ENCODE results near the gene CSF2. TPM values are rescaled to one million over a fixed set of nuclear protein-coding genes. Genes with fewer than 3 reads are reported as not detected.

CSF2 gene
- total and polyA plus RNA-seq, 2 of the 13 experiments (the other 11 are each of a cell fraction or from before 2014, with no cell fraction given), result not detected

DNA sequence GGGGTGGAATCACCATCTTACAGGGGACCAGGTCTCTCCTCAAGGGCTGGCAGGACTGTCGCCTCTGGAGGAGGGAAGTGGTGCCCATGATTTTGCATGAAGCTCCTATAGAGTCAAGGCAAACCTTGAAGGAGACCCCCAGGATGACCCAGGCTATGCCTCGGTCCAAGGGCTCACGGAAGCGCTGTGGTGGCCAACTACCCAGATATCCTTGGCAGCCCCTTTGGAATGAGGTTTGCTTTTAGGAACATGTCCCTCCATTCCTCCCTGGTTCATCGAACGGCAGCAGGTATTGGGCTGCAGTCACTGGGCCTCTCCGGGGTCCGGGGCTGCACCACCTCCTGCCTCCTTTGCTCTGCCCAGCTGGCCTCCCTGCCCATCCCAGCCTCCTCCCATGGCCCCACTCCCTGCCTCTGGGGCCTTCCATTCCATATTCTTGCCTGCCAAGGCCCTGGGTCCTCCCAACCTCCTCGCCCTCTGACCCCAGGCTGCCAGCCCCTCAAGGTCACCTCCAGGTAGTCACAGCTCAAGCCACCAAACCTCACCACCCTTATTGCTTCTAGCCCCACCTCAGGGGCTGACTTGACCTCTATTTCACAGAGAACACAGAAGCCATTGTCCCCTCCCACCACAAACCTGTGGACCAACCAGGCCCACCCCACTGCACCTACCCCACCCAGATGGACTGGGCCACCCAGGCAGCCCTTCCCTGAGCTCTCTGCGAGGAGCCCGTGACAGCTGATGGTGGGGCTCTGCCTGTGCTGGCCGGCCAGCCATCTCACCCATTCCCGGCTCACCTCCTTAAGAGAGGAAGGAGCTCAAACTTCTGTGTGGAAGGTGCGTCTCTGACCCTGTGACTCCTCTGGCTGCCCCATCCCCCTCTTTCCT is 16.7 kb upstream of the CSF2 start:
- no peak overlapping the region for H3K9ac ChIP-seq (ENCODE audit: insufficient read depth, low read depth, low read length)
- no peaks in the 10 kb centered on the region for H3K36me3 ChIP-seq (replicated peaks in 1 of 2; ENCODE audit: control insufficient read depth in 1 of 2, insufficient read depth in 2 of 2, low read length in 2 of 2)
- FAIRE-seq (no peak), ATAC-seq (no peak), DNase-seq (ENCODE audit: low spot score) (no peak)
- H3K4me1 ChIP-seq (ENCODE audit: insufficient read depth, low read length), result no peaks in the 10 kb centered on the region
- ChIA-PET CTCF (ENCODE audit: low intra/inter-chr PET ratio, low total read pairs) (no interaction called here), POLR2A (no interaction called here)
- no peaks in the 10 kb centered on the region for H4K20me1 ChIP-seq (ENCODE audit: insufficient read depth, low read length)
- H3K79me2 ChIP-seq (ENCODE audit: insufficient read depth, low read length), result no peaks in the 10 kb centered on the region
- TF ChIP-seq AKAP8 (CRISPR knock-in tag; IDR thresholded peaks at IDR 0.05) (no peak), ZBTB33 (CRISPR knock-in tag; IDR thresholded peaks at IDR 0.05) (no peak), ZNF34 (CRISPR knock-in tag; IDR thresholded peaks at IDR 0.05; ENCODE audit: borderline replicate concordance) (no peak)
- no peaks in the 10 kb centered on the region for H3K9me3 ChIP-seq (ENCODE audit: low read length)
- no peak overlapping the region for H3K27ac ChIP-seq (ENCODE audit: extremely low read length, insufficient read depth, low read length)
- no peak overlapping the region for H2AFZ ChIP-seq (ENCODE audit: low read length)
- in situ Hi-C loops (cut with HindIII; ENCODE audit: extremely low pct_ligation_motif_present, low pct_unique_long_range_greater_than_20kb), result no loop called here
- BruUV-seq (replicated peaks), result no TSS peak
- no peak overlapping the region for H3K4me2 ChIP-seq (ENCODE audit: low read depth, low read length)
- no peak overlapping the region for H3K4me3 ChIP-seq (replicated peaks in 1 of 3; ENCODE audit: insufficient read depth in 1 of 3, low read depth in 2 of 3, low read length in 3 of 3)
- peaks cover 3 to 19% of the 10 kb centered on the region in 2 experiments; a peak in 2 of 5 replicates for H3K27me3 ChIP-seq (ENCODE audit: control insufficient read depth in 1 of 2, insufficient read depth in 2 of 2, low read length in 2 of 2)
- 53% methylated on average over 7 of the region's 14 CpGs for WGBS (ENCODE audit: low lambda C conversion rate)
- intact Hi-C loops (cut with micrococcal nuclease; ENCODE audit: unreplicated experiment), result no loop called here

- Histone ChIP-seq H3K9me3 (ENCODE audit: low read length) (no peaks in the 10 kb centered on the region), H3K4me2 (ENCODE audit: low read depth, low read length) (no peak overlapping the region), H3K9ac (ENCODE audit: insufficient read depth, low read depth, low read length) (no peak overlapping the region), H3K27ac (ENCODE audit: extremely low read length, insufficient read depth, low read length) (no peak overlapping the region), H3K79me2 (ENCODE audit: insufficient read depth, low read length) (no peaks in the 10 kb centered on the region), H4K20me1 (ENCODE audit: insufficient read depth, low read length) (no peaks in the 10 kb centered on the region), H3K4me3 (replicated peaks in 1 of 3; ENCODE audit: insufficient read depth in 1 of 3, low read depth in 2 of 3, low read length in 3 of 3) (no peak overlapping the region), H3K36me3 (replicated peaks in 1 of 2; ENCODE audit: control insufficient read depth in 1 of 2, insufficient read depth in 2 of 2, low read length in 2 of 2) (no peaks in the 10 kb centered on the region), H3K4me1 (ENCODE audit: insufficient read depth, low read length) (peaks cover 2% of the 10 kb centered on the region; the same call in 1 of the 2 replicates), H2AFZ (ENCODE audit: low read length) (no peak overlapping the region), H3K27me3 (ENCODE audit: control insufficient read depth in 1 of 2, insufficient read depth in 2 of 2, low read length in 2 of 2) (peaks cover 3 to 14% of the 10 kb centered on the region in 2 experiments; a peak in 2 of 5 replicates)
- TF ChIP-seq ZNF749 (CRISPR knock-in tag; IDR thresholded peaks at IDR 0.05; ENCODE audit: borderline replicate concordance), result no peak
- peak; percentile 67 for TF ChIP-seq ZNF629 (CRISPR knock-in tag; conservative IDR thresholded peaks at IDR 0.05)
- no peak for TF ChIP-seq DNMT1 (CRISPR knock-in tag; IDR thresholded peaks at IDR 0.05)
- TF ChIP-seq ZSCAN30 (CRISPR knock-in tag; IDR thresholded peaks at IDR 0.05), result no peak
- TF ChIP-seq ADNP (CRISPR knock-in tag; IDR thresholded peaks at IDR 0.05), result no peak
- TF ChIP-seq HBP1 (CRISPR knock-in tag; IDR thresholded peaks at IDR 0.05; ENCODE audit: low read depth), result no peak
- TF ChIP-seq CHCHD3 (CRISPR knock-in tag; IDR thresholded peaks at IDR 0.05), result no peak
- no peak for FAIRE-seq
- intact Hi-C loops (cut with micrococcal nuclease; ENCODE audit: unreplicated experiment), result no loop called here
- CTCF ChIA-PET (ENCODE audit: low intra/inter-chr PET ratio, low total read pairs), result no interaction called here
- WGBS (ENCODE audit: low lambda C conversion rate), result 52% methylated on average over 12 of the region's 12 CpGs
- POLR2A ChIA-PET, result no interaction called here
- no peak for DNase-seq (ENCODE audit: low spot score)
- ATAC-seq, result no peak
- in situ Hi-C loops (cut with HindIII; ENCODE audit: extremely low pct_ligation_motif_present, low pct_unique_long_range_greater_than_20kb), result no loop called here
- no TSS peak for BruUV-seq (replicated peaks)
Observed at GRCh38 chr5:132057498-132058255, 15.9 kb upstream of the CSF2 start.
